Tibial nerve (tissue), 4 donors: ENCODE results near the gene MEF2A.

ENCODE experiments used
- CTCF ChIP-seq, 5 experiments: fragments of 200-600 bp in 3 of 5; fragments of 450-650 bp in 2 of 5; sonication (generic) in 3 of 5; IDR thresholded peaks; one replicate each; pipeline ENCODE4 v1.5.1; 2016 to 2019; ENCODE audit warnings: antibody characterized with exemption in 5 of 5, mild to moderate bottlenecking in 3 of 5, moderate library complexity in 2 of 5
- EP300 ChIP-seq, 2 donors: sonication (generic); formaldehyde crosslinking; IDR thresholded peaks; one replicate each; pipeline ENCODE4 v1.6.1; 2017; ENCODE audit warnings: antibody characterized with exemption in 2 of 2, mild to moderate bottlenecking in 1 of 2
- POLR2A ChIP-seq, 2 donors: fragments of 450-650 bp; IDR thresholded peaks; one replicate each; pipeline ENCODE4 v1.6.1; 2017; ENCODE audit warnings: antibody characterized with exemption in 2 of 2, mild to moderate bottlenecking in 2 of 2, moderate library complexity in 2 of 2

GRCh38 chr15:99755692-99756409 lies 190.1 kb downstream of the MEF2A start:
- TF ChIP-seq CTCF (IDR thresholded peaks at IDR 0.05) (peak; percentile 59 to 83 (median 78)), POLR2A (IDR thresholded peaks at IDR 0.05) (no peak), EP300 (IDR thresholded peaks at IDR 0.05) (no peak)
